ENCODE measurements around the gene LHX5.

LHX5 gene

GRCh38 chr12:113471619-113472171, at the start of gene LHX5:
TSS of gene LHX5 (minus strand) at chr12:113471871. CDS start at chr12:113471498, 373 bp downstream.
- H3K4me3 ChIP-seq (ENCODE audit: low read length): no peak within 1 kb of the TSS
- TF ChIP-seq, protein P1, sequence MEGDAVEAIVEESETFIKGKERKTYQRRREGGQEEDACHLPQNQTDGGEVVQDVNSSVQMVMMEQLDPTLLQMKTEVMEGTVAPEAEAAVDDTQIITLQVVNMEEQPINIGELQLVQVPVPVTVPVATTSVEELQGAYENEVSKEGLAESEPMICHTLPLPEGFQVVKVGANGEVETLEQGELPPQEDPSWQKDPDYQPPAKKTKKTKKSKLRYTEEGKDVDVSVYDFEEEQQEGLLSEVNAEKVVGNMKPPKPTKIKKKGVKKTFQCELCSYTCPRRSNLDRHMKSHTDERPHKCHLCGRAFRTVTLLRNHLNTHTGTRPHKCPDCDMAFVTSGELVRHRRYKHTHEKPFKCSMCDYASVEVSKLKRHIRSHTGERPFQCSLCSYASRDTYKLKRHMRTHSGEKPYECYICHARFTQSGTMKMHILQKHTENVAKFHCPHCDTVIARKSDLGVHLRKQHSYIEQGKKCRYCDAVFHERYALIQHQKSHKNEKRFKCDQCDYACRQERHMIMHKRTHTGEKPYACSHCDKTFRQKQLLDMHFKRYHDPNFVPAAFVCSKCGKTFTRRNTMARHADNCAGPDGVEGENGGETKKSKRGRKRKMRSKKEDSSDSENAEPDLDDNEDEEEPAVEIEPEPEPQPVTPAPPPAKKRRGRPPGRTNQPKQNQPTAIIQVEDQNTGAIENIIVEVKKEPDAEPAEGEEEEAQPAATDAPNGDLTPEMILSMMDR (IDR thresholded peaks at IDR 0.05; ENCODE audit: insufficient read depth, low read depth, low read length, missing control alignments): no peak
- DNase-seq (ENCODE audit: low read depth): peak; percentile 33

- TF ChIP-seq, protein P1 (IDR thresholded peaks at IDR 0.05; ENCODE audit: insufficient read depth, low read depth, low read length, missing control alignments): no peak
- no peak for DNase-seq (ENCODE audit: low read depth)
- H3K4me3 ChIP-seq (ENCODE audit: low read length): no peak overlapping the region
Observed at GRCh38 chr12:113519464-113520307, 48.0 kb upstream of the LHX5 start.

- DNase-seq (ENCODE audit: low read depth): no peak
- no peak overlapping the region for H3K4me3 ChIP-seq (ENCODE audit: low read length)
- TF ChIP-seq, protein P1 (IDR thresholded peaks at IDR 0.05; ENCODE audit: insufficient read depth, low read depth, low read length, missing control alignments): no peak
Observed at GRCh38 chr12:113515082-113515856, 43.6 kb upstream of the LHX5 start.

DNA sequence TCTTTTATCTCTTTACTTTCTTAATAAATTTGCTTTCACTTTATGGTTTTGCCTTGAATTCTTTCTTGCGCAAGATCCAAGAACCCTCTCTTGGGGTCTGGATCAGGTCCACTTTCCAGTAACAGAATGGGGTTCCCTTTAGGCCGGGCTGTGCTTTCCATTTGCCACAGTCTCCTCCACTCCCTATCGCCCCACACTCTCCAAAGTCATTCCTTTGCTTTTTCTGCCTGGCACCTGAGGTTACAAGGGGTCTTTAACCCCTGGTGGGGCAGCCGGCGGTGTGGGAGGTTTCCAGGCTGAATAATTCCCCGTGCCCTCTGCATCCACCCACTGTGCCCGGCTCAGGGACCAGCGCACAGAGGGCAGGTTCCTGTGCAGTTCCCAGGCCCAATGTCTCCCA, 42.9 kb upstream of the LHX5 start:
- TF ChIP-seq, protein P1 (IDR thresholded peaks at IDR 0.05; ENCODE audit: insufficient read depth, low read depth, low read length, missing control alignments): no peak
- no peak overlapping the region for H3K4me3 ChIP-seq (ENCODE audit: low read length)
- no peak for DNase-seq (ENCODE audit: low read depth)

DNA sequence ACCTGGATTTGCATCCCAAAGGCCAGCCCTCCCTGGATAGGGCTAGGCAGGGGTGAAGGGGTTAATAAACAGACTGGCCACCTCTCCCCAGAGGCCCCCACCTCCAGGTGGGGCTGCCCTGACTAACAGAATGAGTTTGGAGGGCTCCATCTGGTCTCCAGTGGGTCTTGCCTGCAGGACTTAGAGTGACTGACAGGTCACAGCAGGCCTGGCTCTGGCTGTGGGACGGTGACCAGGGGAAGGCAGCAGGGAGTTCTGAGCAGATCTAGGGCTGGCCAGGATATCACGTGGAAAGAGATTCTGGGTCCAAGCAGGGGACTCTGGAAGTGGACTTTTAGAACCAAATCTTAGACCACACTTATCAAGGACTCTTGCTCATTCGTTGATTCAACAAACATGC, 40.9 kb upstream of the LHX5 start:
- no peak for DNase-seq (ENCODE audit: low read depth)
- H3K4me3 ChIP-seq (ENCODE audit: low read length): no peak overlapping the region
- TF ChIP-seq, protein P1 (IDR thresholded peaks at IDR 0.05; ENCODE audit: insufficient read depth, low read depth, low read length, missing control alignments): no peak

- TF ChIP-seq, protein P1 (IDR thresholded peaks at IDR 0.05; ENCODE audit: insufficient read depth, low read depth, low read length, missing control alignments): no peak
- DNase-seq (ENCODE audit: low read depth): no peak
- H3K4me3 ChIP-seq (ENCODE audit: low read length): no peak overlapping the region
Observed at GRCh38 chr12:113506867-113507266, 35.2 kb upstream of the LHX5 start.

Data from epithelial cell of esophagus (primary cell).